ENCODE measurements around the gene MEGF11.
"Not testable (repeated sequence)": the region's sequence is repeated elsewhere in the genome, so short reads cannot be mapped to it uniquely, and the experiment has no call there.

The MEGF11 gene

DNA sequence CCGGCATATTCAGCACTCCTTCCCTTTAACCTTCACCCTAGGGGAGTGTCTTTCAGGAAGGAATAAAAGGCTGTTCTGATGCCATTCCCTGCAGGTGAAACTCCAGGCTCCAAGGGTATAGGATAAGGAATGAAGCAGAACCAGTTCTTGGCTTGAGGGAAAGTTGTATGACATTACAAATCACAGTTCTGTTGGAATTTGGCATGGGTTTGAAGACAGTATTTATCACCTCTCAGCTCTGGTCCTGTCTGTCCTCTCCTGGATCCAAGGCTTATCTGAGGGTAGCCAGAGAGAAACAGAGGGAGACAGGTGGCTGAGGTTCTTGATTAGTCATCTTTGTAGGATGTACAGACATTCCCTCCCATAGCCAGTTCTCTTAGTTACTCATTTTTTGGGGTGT is 347.2 kb downstream of the MEGF11 start:
- DNase-seq, result no peak

DNA sequence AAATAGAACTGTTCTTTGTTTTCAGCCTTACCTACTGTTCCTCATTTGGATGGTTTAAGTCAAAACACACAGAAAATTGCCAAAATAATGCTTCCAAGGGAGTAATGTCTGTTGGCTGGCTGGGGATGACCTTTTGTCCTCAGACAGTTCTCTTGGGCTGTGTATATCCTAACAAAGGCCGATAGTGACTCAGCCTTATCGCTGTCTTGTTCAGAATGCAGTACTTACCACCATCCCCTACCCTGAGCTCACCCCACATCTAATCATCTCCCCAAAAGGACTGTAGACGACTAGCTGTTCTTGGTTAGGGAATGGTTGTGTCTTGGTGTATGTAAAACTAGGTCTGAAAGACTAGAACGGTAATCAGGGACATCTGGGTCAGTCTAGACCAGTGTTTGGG is 349.2 kb downstream of the MEGF11 start:
- DNase-seq, result no peak

DNA sequence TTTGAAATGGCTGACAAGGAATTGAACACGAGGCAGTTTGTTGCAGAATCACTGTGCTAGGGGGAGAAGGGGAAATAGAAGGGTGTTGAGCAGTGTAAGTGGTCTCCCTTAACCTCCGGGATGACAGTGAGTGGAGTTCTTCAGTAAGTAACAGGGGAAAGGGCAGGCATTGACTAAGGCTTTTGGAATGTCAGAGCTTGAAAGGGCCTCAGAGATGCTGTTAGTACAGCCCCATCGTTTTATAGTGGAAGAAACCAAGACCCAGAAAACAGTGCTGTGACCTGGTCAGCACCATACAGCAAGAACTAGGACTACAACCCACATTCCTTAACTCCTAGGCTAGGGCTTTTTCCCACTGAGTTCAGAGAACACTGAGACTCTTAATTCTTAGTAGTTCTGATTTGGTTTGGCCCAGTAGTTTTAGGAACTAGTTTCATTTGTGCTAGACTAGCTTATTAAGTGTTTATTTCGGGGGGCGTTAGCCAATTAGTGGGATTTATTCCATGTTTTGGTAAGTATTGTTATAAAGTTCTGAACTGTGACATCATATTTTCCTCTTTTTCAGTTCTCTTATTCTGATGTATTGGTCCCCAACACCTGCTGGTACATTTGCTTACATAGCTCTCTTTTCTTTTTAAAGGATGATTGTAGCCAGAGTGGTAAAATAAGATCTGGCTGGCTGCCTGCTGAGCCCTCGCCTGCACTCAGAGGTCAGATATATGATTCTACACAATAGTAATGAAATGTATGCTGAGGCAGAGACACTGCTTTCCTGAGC is 350.1 kb downstream of the MEGF11 start:
- no peak for DNase-seq

DNA sequence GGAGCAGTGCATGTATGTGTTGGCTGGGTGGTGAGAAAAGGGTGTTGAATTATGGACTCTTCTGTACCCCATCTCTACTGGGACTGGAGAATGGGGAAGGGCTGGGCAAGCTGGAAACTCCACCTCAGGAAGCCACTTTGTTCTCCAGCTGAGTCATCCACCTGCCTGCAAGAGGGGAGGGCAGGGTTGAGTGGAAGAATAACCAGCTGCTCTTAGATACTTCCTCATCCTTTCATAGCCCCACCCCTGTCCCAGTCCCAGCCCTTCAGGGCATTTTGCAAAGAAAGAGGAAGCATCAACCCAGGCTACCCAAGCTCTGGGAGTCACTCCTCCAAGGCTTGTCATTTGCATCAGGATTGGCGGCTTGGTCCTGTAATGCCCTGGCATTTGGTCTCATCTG is 351.2 kb downstream of the MEGF11 start:
- no peak for DNase-seq

DNA sequence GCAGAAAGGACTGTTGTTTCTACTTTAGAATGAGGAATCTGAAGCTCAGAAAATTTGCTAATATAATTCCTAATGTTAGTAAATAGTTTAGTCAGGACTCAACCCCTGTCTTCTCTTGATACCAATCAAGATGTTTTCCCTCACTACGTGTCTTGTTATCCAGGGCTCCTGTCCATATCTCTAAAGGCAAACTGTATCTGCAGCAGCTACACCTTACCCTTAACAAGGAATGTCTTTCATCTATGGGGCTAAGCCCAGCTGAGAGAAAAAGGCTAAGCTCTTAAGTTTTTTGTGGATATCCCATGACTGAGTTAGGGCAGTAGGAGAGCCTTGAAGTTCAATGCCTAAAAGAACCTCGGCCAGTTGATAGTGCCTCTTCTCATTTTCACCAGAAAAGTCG is 351.7 kb downstream of the MEGF11 start:
- no peak for DNase-seq

DNA sequence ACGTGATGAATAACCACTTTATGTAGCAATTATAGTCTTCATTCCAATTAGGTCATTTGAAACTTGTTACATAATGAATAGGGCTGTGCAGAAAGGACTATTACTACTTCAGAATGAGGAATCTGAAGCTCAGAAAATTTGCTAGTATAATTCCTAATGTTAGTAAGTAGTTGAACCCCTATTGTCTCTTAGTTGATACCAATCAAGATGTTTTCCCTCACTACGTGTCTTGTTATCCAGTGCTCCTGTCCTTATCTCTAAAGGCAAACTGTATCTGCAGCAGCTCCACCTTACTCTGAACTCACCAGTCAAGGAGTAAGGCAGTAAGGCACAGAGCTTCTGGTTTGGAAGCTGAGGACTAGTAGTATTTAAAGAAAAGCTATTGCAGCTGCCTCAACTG is 352.2 kb downstream of the MEGF11 start:
- no peak for DNase-seq

DNA sequence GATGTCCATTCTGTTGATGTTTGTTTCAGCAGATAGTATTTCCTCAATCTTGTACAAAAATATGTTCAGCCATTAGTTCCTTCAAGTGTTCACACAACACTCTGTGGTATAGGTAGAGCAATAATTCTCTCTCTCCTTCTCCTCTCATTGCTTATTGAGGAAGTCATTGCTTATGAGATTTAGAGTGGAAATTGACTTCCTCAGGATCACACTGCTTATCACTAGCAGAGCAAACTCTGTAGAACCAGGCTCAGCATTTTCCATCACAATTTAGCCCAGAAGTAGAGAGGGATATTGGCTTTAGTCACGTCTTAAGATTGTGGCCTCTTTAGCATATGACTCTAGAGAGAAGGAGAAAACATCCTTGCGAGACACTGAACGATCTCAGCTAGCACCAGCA is 353.1 kb downstream of the MEGF11 start:
- no peak for DNase-seq

DNA sequence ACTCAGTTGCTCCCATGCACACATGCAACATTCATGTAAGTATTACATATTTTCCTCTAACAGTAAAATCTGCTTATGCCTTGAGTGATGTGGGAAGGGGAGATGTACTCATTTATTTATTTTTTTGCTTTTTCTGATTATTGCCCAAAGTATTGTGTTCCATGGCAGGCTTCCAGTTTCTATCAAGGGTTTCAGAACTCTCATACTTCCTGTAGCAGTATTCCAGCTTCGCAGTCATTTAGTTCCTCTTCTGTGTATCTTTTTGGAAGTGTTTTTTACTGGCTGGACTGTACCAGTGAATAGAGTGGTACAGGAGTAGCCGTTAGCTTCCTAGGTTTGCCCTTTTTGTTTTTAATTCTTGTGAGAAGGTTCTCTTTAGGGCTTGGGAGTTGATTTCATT is 357.3 kb downstream of the MEGF11 start:
- no peak for DNase-seq

DNA sequence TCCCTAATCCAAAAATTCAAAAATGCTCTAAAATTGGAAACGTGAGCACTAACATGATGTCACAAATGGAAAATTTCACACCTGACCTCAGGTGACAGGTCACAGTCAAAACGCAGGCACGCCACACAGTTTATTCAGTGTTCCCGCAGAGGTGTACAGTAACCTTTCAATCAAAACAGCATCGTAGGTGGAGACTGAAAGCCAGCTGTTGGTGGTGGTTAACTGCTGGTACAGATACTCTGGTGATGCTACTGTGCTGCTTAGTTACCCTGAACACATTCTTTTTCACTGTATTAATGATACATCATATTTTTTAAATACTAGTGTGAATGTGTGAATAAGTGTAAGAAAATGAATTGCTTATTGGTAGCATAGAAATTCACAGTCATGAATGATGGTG is 360.5 kb downstream of the MEGF11 start:
- DNase-seq, result no peak

DNA sequence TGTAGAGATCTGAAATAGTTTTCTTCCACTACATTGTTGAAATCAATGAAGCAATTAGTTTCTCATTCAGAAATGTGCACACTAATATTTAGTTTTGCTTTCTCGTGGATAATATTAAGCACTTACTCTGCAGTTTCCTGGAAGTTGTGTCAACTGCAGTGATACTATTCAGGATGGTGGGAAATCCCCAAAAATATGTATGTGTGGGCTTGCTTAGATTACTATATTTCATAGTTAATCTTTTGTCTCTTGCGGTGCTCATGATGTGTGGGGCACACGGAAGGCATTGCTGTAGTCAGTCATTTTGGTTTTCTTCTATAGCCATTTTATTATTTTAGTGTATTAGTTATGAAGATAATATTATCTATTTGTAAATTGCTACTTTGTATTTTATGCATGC is 364.6 kb downstream of the MEGF11 start:
- DNase-seq, result no peak

DNA sequence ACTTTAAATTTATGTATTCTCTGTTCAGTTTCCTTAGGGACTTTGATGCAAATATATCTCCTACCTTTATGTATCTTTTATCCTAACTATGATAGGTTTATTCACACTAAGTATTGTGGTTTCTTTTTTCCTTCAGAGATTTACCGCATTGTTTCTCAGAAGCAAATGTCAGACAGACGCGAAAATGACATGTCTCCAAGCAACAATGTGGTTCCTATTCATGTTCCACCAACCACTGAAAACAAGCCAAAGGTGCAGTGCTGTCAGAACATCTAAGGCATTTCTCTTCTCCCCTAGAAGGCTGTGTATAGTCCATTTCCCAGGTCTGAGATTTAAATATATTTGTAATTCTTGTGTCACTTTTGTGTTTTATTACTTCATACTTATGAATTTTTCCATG is 366.0 kb downstream of the MEGF11 start:
- DNase-seq, result no peak

DNA sequence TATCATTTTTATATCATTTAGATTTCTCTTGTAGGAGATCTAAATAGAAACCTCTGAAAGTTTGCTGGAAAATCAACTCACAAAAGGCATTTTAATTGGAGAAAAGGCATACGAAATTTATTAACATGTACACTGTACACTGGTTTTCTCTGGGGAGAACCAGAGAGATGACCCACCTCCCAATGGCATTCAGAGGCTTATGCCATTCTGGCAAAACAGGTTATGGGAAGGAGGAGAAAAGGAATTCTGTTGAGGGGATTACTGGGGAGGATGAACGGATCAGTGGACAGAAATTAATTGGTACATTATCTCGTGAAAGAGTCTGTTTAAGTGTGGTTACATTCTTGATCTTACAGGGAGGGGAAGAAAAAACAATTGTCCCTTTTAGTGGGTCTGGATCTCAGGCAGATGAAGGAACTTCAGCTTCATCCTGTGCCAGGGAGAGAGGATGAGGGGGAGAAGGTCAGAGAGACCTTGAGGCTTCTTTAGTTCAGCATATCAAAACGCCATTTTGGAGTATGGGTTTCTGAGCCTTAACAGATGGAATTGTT is 367.8 kb downstream of the MEGF11 start:
- no peak for DNase-seq

DNA sequence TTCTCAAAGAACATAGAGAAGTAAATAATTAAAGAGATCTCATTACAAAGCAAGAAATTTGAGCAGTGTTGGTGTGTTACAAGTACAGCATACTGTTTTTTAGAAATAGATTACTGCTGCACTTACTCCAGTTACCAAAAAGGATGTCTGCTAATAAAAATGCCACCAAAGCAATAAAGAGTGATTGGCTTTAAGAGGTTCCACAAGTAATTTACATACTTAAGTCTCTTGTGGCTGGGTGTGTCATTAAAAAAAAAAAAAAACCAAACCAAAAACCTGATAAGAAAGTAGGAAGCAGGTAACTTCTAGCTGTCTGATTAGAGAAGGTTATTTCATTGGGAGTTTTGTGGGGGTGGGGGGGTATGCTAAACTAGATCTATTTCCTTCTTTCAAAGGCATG is 369.0 kb downstream of the MEGF11 start:
- DNase-seq, result no peak

DNA sequence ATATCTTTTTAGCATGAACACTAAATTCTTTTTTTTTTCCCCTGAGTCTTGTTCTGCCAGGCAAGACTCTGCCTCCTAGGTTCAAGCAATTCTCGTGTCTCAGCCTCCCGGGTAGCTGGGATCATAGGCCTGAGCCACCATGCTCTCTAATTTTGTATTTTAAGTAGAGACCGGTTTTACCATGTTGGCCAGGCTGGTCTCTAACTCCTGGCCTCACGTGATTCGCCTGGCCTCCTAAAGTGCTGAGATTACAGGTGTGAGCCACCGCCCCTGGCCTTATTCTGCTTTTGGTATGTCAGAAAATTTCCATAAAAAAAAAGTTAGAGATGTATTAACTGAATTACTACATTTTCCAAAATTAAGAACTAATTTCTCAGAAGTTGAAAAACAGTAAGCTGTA is 370.0 kb downstream of the MEGF11 start:
- no peak for DNase-seq

DNA sequence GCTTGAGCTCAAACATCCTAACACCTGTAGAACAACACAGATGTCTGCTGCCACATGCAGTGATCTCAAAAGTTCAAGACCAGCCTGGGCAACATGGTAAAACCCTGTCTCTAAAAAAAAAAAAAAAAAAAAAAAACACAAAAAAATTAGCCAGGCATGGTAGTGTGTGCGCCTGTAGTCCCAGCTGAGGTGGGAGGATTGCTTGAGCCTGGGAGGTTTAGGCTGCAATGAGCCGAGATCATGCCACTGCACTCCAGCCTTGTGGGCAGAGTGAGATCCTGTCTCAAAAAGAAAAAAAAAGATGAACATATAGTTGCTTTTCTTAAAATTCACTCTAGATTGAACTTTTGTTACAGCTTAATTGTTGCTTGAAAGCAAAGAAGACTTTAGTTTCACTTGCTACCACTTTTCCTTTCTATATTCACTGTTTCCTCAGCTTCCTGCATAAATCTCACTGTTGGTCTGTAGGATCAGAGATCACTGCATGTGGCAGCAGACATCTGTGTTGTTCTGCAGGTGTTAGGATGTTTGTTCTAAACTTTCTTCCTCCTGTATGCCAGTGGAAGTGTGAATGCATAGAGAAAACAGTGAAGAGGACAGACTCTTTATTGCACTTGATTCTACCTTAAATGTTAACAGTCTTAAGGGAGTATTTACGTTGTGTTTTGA is 371.6 kb downstream of the MEGF11 start:
- DNase-seq, result no peak

DNA sequence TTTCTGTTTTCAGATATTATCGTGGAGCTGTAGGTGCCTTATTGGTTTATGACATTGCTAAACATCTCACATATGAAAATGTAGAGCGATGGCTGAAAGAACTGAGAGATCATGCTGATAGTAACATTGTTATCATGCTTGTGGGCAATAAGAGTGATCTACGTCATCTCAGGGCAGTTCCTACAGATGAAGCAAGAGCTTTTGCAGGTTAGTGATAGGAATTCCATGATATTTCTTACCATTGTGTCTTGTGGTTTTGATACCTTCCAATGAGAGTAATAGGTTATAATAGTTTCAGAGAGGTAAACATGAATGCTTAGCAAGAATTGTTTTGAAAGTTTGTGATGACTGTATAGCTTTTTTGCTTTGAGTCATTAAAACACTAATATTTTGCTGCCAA is 375.8 kb downstream of the MEGF11 start:
- DNase-seq, result no peak

DNA sequence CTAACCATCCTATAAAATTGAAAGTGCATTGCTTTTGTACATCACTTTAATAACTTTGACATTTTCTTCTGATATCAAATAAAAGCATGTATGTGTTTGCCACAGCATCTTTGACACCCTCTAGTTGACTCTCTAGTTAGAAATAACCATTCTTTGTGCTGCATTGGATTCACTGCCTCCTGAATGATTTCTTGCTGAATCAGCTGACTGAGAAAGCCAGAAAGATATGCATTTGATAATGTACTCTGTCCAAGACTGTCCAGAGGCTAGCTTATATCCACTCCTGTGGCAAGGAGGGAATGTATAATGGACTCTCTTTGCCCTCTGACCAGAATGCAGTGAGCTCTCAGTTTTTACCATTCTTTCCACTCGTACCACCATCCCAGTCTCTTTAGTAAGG is 378.1 kb downstream of the MEGF11 start:
- no peak for DNase-seq

DNA sequence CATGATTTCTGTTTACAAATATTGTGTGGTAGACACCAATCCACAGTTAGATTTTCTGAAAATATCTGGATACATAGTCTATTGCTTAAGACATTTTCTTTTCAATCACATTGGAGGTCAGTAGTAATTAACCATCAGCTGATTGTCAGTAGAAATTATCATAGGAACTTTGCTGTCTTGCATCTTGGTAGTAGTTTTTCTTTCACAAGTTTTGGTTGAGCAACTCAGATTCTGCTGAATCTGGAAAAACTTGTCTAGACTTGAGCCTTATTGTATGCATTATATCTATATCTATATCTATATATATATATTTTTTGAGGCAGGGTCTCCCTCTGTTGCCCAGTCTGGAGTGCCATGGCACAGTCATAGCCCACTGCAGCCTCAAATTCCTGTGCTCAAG is 380.3 kb downstream of the MEGF11 start:
- DNase-seq, result no peak

DNA sequence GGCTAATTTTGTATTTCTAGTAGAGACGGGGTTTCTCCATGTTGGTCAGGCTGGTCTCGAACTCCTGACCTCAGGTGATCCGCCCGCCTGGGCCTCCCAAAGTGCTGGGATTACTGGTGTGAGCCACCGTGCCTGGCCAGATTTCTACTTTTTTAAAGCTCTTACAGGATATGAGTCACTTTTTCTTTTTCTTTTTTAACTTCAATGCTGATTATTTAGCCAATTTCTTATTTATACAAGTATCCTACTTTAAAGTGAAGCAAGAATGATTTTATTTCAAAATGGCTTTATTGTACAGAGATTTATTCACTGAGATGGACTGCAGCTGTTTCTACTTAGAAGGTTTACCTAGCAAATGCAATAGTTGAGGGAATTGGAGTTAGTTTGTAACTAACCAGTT is 381.0 kb downstream of the MEGF11 start:
- not testable (repeated sequence) for DNase-seq

DNA sequence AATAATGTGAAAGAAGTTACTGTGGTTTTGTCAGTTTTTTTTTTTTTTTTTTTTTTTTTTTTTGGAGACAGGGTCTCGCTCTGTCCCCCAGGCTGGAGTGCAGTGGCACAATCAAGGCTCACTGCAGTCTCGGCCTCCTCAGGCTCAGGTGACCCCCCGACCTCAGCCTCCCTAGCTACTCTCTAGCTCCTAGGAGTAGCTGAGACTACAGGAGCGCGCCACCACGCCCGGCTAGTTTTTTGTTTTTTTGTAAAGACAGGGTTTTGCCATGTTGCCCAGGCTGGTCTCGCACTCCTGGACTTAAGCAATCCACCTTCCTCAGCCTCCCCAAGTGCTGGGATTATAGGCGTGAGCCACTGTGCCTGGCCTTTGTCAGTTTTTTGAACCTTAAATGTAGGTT is 381.7 kb downstream of the MEGF11 start:
- not testable (repeated sequence) for DNase-seq

DNA sequence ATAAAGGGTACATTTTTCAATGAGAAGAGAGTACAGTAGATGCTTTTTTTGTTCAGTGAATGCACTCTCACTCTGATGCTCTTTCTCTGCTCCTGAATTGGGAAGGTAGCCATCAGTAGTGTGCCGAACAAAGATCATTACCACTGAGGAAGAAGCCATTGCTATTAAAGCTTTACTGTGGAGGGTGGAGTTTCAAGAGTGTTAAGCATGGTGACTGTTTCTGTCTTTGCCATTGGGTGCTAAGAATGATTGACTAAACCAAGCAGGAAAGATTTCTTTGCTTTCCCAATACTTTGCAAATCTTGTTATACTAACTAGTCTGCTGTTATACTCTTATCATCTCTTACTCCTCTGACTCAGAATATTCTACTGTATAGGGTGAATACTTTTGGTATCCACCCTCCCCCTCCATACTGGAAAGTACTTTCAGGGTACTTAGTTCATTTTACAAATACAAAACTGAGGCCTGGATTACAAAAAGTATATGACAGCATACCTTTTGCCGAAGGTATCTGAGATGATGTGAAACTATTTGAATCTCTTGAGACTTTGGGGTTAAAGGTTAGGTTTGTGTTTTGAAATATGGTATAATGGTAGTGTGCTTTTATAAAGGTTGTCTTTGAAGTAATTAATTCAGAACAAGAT is 382.5 kb downstream of the MEGF11 start:
- no peak for DNase-seq

DNA sequence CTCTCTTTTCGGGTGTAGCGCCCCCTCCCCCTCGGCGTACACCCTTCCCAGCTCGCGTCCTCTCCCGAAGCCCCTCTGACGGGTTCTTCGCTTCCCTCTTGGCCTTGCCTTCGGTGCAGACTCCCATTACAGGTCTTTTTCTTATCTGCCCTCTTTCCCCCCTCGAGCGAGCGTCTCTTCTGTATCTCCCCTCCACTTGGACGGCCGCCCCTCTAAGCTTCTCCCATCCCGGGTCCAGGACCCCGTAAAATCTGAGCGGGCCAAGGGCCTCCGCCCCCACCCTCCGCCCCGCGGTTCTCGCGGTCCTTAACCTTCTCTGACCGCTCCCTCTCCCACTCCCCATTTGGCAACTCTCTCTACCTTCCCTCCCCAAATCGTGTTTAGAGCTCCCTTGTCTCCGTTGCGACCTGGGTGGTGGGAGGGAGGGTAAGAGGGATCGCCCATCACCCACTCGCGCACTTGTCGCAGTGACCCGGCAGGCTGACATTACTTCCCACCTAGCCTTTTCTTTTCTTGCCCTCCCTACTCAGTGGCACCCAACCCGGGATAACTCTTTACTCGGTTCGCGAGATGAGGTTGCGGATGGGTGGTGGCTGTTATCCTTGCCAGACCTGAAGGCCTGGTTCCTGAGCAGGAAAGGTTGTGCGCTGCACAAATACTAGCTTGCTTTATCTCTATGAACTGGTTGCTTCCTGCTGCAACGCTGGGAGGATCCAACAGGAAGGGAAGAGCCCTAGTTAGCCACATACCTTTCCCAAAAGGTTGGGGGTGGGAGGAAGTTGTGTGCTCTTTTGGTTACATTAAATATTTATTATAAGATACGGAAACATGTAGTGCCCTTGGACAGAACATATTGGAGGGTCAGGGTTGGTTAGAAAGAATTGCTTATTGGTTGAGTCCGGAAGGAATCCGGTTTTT is 383.3 kb downstream of the MEGF11 start:
- no peak for DNase-seq
